NAMALWA (cell line): ENCODE data around the gene MANEAL.
"Not testable (repeated sequence)": the region's sequence is repeated elsewhere in the genome, so short reads cannot be mapped to it uniquely, and the experiment has no call there.

Experiments
- DNase-seq: peaks from one replicate; pipeline ENCODE4 v3.0.0-alpha.2; 2015; ENCODE audit warnings: low spot score

The MANEAL gene

GRCh38 chr1:37793773-37794371 lies at the start of gene MANEAL:
Gene MANEAL, plus strand, starts transcription at chr1:37793847. Its CDS starts 336 bp downstream, at chr1:37794183.
- peak; percentile 43 for DNase-seq

GRCh38 chr1:37746806-37747205 lies 46.8 kb upstream of the MANEAL start:
- no peak for DNase-seq

GRCh38 chr1:37748565-37748964 lies 45.1 kb upstream of the MANEAL start:
- DNase-seq = no peak

GRCh38 chr1:37752213-37752582 lies 41.4 kb upstream of the MANEAL start:
- DNase-seq = no peak

- no peak for DNase-seq
These were observed 40.8 kb upstream of the MANEAL start for GRCh38 chr1:37752583-37753471.

- no peak for DNase-seq
These were observed 40.0 kb upstream of the MANEAL start for GRCh38 chr1:37753473-37754321.

- DNase-seq = no peak
These were observed 38.4 kb upstream of the MANEAL start for GRCh38 chr1:37755290-37755689.

- no peak for DNase-seq
These were observed 37.6 kb upstream of the MANEAL start for GRCh38 chr1:37755951-37756560.

GRCh38 chr1:37759451-37759850 lies 34.2 kb upstream of the MANEAL start:
- DNase-seq = no peak

- no peak for DNase-seq
These were observed 32.1 kb upstream of the MANEAL start for GRCh38 chr1:37761416-37762095.

- DNase-seq = no peak
These were observed 31.1 kb upstream of the MANEAL start for GRCh38 chr1:37762516-37762915.

GRCh38 chr1:37763791-37764413 lies 29.7 kb upstream of the MANEAL start:
- DNase-seq = no peak

- DNase-seq = no peak
These were observed 29.2 kb upstream of the MANEAL start for GRCh38 chr1:37764414-37764825.

GRCh38 chr1:37764888-37765441 lies 28.7 kb upstream of the MANEAL start, which contains the start of gene EPHA10:
Gene EPHA10, minus strand, starts transcription at chr1:37765120. Its CDS starts 54 bp downstream, at chr1:37765066.
- no peak for DNase-seq

- peak; percentile 15 for DNase-seq
These were observed 27.6 kb upstream of the MANEAL start for GRCh38 chr1:37765916-37766664.

- DNase-seq = no peak
These were observed 26.2 kb upstream of the MANEAL start for GRCh38 chr1:37767488-37767887.

GRCh38 chr1:37771440-37771839 lies 22.2 kb upstream of the MANEAL start:
- DNase-seq = not testable (repeated sequence)

GRCh38 chr1:37776946-37777516 lies 16.6 kb upstream of the MANEAL start:
- DNase-seq = no peak

- DNase-seq = no peak
These were observed 15.0 kb upstream of the MANEAL start for GRCh38 chr1:37778654-37779053.

GRCh38 chr1:37782491-37782890 lies 11.2 kb upstream of the MANEAL start:
- no peak for DNase-seq
